Uterine smooth muscle cell (primary cell): ENCODE measurements around the gene SLC25A2. TPM values are rescaled to one million over a fixed set of nuclear protein-coding genes. Genes with fewer than 3 reads are reported as not detected.

Experiments
- total RNA-seq: library from RNA; depleted of rRNA; stranded (reverse); fragments of >200 nt; gene quantifications from 2 replicates; pipeline ENCODE4 v1.2.3, GENCODE V29; 2014

SLC25A2 gene
- total RNA-seq, result 0.50 and 0.66 TPM in 2 replicates

GRCh38 chr5:141303756-141304155, at the start of gene SLC25A2:
Gene SLC25A2, minus strand, starts transcription at chr5:141304049. Its CDS starts 184 bp downstream, at chr5:141303865.

GRCh38 chr5:141349917-141350619, 46.2 kb upstream of the SLC25A2 start, which contains the start of gene PCDHGB1:
Gene PCDHGB1, plus strand, starts transcription at chr5:141350099. Its CDS starts 162 bp downstream, at chr5:141350261.

GRCh38 chr5:141343242-141343952, 39.5 kb upstream of the SLC25A2 start, which contains the start of gene PCDHGA3:
Gene PCDHGA3, plus strand, starts transcription at chr5:141343829. Its CDS starts 205 bp downstream, at chr5:141344034.

GRCh38 chr5:141338538-141339306, 34.9 kb upstream of the SLC25A2 start, which contains the start of gene PCDHGA2:
Gene PCDHGA2, plus strand, starts transcription at chr5:141338760.

GRCh38 chr5:141330299-141331080, 26.6 kb upstream of the SLC25A2 start, which contains the start of gene PCDHGA1:
Gene PCDHGA1, plus strand, starts transcription at chr5:141330514.

GRCh38 chr5:141320225-141321169, 16.6 kb upstream of the SLC25A2 start, which contains the start of gene TAF7:
Gene TAF7, minus strand, starts transcription at chr5:141320784. Its CDS starts 740 bp downstream, at chr5:141320044.

Other genes with a start within 250 kb of the SLC25A2 start
- 0.55 and 2.0 TPM in 2 replicates for gene PCDHB2, start 209.4 kb downstream of the SLC25A2 start, total RNA-seq
- gene PCDHB3, start 203.6 kb downstream of the SLC25A2 start, total RNA-seq, result 0.75 and 0.77 TPM in 2 replicates
- gene PCDHB4, start 182.2 kb downstream of the SLC25A2 start, total RNA-seq, result under 0.01 and 0.12 TPM in 2 replicates
- gene PCDHB5, start 168.8 kb downstream of the SLC25A2 start, total RNA-seq, result 0.22 and 0.50 TPM in 2 replicates
- gene PCDHB6, start 154.0 kb downstream of the SLC25A2 start, total RNA-seq, result under 0.01 TPM in 2 replicates
- 0.11 and 0.12 TPM in 2 replicates for gene PCDHB7, start 131.4 kb downstream of the SLC25A2 start, total RNA-seq
- 0.11 and 0.25 TPM in 2 replicates for gene PCDHB8, start 126.3 kb downstream of the SLC25A2 start, total RNA-seq
- 0.12 and 0.33 TPM in 2 replicates for gene PCDHB16, start 121.7 kb downstream of the SLC25A2 start, total RNA-seq
- gene PCDHB9, start 116.9 kb downstream of the SLC25A2 start, total RNA-seq, result under 0.01 TPM in 2 replicates
- 0.11 and 0.12 TPM in 2 replicates for gene PCDHB10, start 111.7 kb downstream of the SLC25A2 start, total RNA-seq
- gene PCDHB11, start 104.4 kb downstream of the SLC25A2 start, total RNA-seq, result under 0.01 TPM in 1 of 2 replicates, not detected in the other
- gene PCDHB12, start 95.3 kb downstream of the SLC25A2 start, total RNA-seq, result under 0.01 and 0.12 TPM in 2 replicates
- gene PCDHB13, start 90.1 kb downstream of the SLC25A2 start, total RNA-seq, result under 0.01 and 0.12 TPM in 2 replicates
- gene PCDHB14, start 80.7 kb downstream of the SLC25A2 start, total RNA-seq, result 0.11 and 0.12 TPM in 2 replicates
- under 0.01 and 0.37 TPM in 2 replicates for gene PCDHB15, start 58.7 kb downstream of the SLC25A2 start, total RNA-seq
- 86.1 and 88.3 TPM in 2 replicates for gene TAF7, start 16.7 kb upstream of the SLC25A2 start, total RNA-seq
- gene PCDHGA1, start 26.5 kb upstream of the SLC25A2 start, total RNA-seq, result 0.22 and 0.62 TPM in 2 replicates
- 0.89 and 2.2 TPM in 2 replicates for gene PCDHGA2, start 34.7 kb upstream of the SLC25A2 start, total RNA-seq
- gene PCDHGA3, start 39.8 kb upstream of the SLC25A2 start, total RNA-seq, result 0.22 and 0.87 TPM in 2 replicates
- 0.44 and 1.2 TPM in 2 replicates for gene PCDHGB1, start 46.0 kb upstream of the SLC25A2 start, total RNA-seq
- 2.2 and 5.2 TPM in 2 replicates for gene PCDHGA4, start 51.0 kb upstream of the SLC25A2 start, total RNA-seq
- 1.2 and 1.7 TPM in 2 replicates for gene PCDHGB2, start 55.9 kb upstream of the SLC25A2 start, total RNA-seq
- gene PCDHGA5, start 60.1 kb upstream of the SLC25A2 start, total RNA-seq, result 0.55 and 0.87 TPM in 2 replicates
- gene PCDHGB3, start 66.2 kb upstream of the SLC25A2 start, total RNA-seq, result 2.3 and 4.2 TPM in 2 replicates
- 1.7 and 3.2 TPM in 2 replicates for gene PCDHGA6, start 69.8 kb upstream of the SLC25A2 start, total RNA-seq
- gene PCDHGA7, start 78.7 kb upstream of the SLC25A2 start, total RNA-seq, result 1.3 and 4.0 TPM in 2 replicates
- gene PCDHGB4, start 83.6 kb upstream of the SLC25A2 start, total RNA-seq, result 11.3 and 20.9 TPM in 2 replicates
- gene PCDHGA8, start 88.6 kb upstream of the SLC25A2 start, total RNA-seq, result 1.1 and 2.4 TPM in 2 replicates
- 16.2 and 25.0 TPM in 2 replicates for gene PCDHGB5, start 93.9 kb upstream of the SLC25A2 start, total RNA-seq
- gene PCDHGA9, start 98.7 kb upstream of the SLC25A2 start, total RNA-seq, result 4.0 and 4.2 TPM in 2 replicates
- 2.4 and 2.9 TPM in 2 replicates for gene PCDHGB6, start 104.0 kb upstream of the SLC25A2 start, total RNA-seq
- 4.9 and 5.2 TPM in 2 replicates for gene PCDHGA10, start 108.9 kb upstream of the SLC25A2 start, total RNA-seq
- 6.0 and 7.4 TPM in 2 replicates for gene PCDHGB7, start 113.6 kb upstream of the SLC25A2 start, total RNA-seq
- gene PCDHGA11, start 117.0 kb upstream of the SLC25A2 start, total RNA-seq, result 11.7 and 13.6 TPM in 2 replicates
- gene PCDHGA12, start 126.5 kb upstream of the SLC25A2 start, total RNA-seq, result 15.5 and 21.5 TPM in 2 replicates
- gene PCDHGC3, start 171.9 kb upstream of the SLC25A2 start, total RNA-seq, result 39.6 and 44.7 TPM in 2 replicates
- 2.2 and 2.4 TPM in 2 replicates for gene PCDHGC4, start 181.0 kb upstream of the SLC25A2 start, total RNA-seq
- 2.3 and 2.9 TPM in 2 replicates for gene PCDHGC5, start 185.0 kb upstream of the SLC25A2 start, total RNA-seq